Panc1 (cell line): ENCODE measurements around the gene SPATC1L. TPM values are rescaled to one million over a fixed set of nuclear protein-coding genes. Genes with fewer than 3 reads are reported as not detected.

Experiments used
- ATAC-seq: fragments of 200-7000 bp; cut with Tn5 transposase; 2 replicates; pipeline ENCODE4 v1.9.1; 2020; ENCODE audit warnings: mild to moderate bottlenecking, moderate library complexity
- BruUV-seq: library from RNA; stranded (reverse); fragments of 400-500 nt; replicated peaks from 2 replicates; lab custom pipeline; 2021; lab: Mats Ljungman, UMichigan
- CTCF ChIA-PET: fragments of 300-600 bp; sonication (Branson Sonifier 250); formaldehyde crosslinking; loops from one replicate; lab custom pipeline; 2022; ENCODE audit warnings: antibody characterized with exemption; lab: Charles Lee
- POLR2A ChIA-PET: fragments of 300-600 bp; sonication (Branson Sonifier 250); formaldehyde crosslinking; loops from one replicate; lab custom pipeline; 2022; ENCODE audit warnings: antibody characterized with exemption; lab: Charles Lee
- DNase-seq: peaks from one replicate; pipeline ENCODE4 v3.0.0-alpha.2; 2010; ENCODE audit warnings: low read depth, low spot score
- H3K27ac ChIP-seq: 2 replicates; pipeline ENCODE4 v1.5.1; 2011; ENCODE audit warnings: mild to moderate bottlenecking, low read length, inconsistent platforms
- H3K27me3 ChIP-seq: fragments of 200-500 bp; sonication (Bioruptor generic); 2 replicates; pipeline ENCODE4 v1.6.0; 2014; ENCODE audit warnings: low read length, inconsistent platforms; ENCODE audit not compliant: control insufficient read depth, insufficient read depth
- H3K36me3 ChIP-seq: fragments of 200-500 bp; sonication (Bioruptor generic); 2 replicates; pipeline ENCODE4 v1.5.1; 2014; ENCODE audit warnings: inconsistent platforms, mild to moderate bottlenecking, low read length, moderate library complexity; ENCODE audit not compliant: control insufficient read depth, insufficient read depth
- H3K4me1 ChIP-seq: 2 replicates; pipeline ENCODE4 v1.5.1; 2011; ENCODE audit warnings: inconsistent platforms, mild to moderate bottlenecking, low read length, moderate library complexity; ENCODE audit not compliant: control insufficient read depth, insufficient read depth
- H3K4me3 ChIP-seq, 2 experiments: 2 replicates each; pipeline ENCODE4 v1.5.1; 2011 to 2012; ENCODE audit warnings: low read depth in 2 of 2, low read length in 2 of 2, mild to moderate bottlenecking in 2 of 2, inconsistent platforms in 1 of 2, moderate library complexity in 1 of 2
- H3K9me3 ChIP-seq: fragments of 200-500 bp; sonication (Bioruptor generic); 2 replicates; pipeline ENCODE4 v1.5.1; 2014; ENCODE audit warnings: low read depth, mild to moderate bottlenecking, inconsistent platforms, low read length, moderate library complexity; ENCODE audit not compliant: control insufficient read depth, insufficient read depth
- POLR2AphosphoS5 ChIP-seq: IDR thresholded peaks from 2 replicates; pipeline ENCODE4 v1.6.1; 2012; ENCODE audit warnings: mild to moderate bottlenecking, low read depth, low read length, moderate library complexity
- SIN3A ChIP-seq: IDR thresholded peaks from 2 replicates; pipeline ENCODE4 v1.6.1; 2012; ENCODE audit warnings: low read depth, mild to moderate bottlenecking, low read length, moderate library complexity, borderline replicate concordance; ENCODE audit not compliant: insufficient read depth
- TCF7L2 ChIP-seq: IDR thresholded peaks from 2 replicates; pipeline ENCODE4 v1.6.1; 2011; ENCODE audit warnings: mild to moderate bottlenecking, low read depth, low read length, inconsistent platforms
- in situ Hi-C: cut with HindIII; loops from 2 replicates; pipeline ENCODE4 v1.10.0; 2016; ENCODE audit warnings: low sequenced_read_pairs, low pct_unique_long_range_greater_than_20kb
- intact Hi-C: fragments of 100-400 bp; cut with micrococcal nuclease; formaldehyde crosslinking; loops from one replicate; pipeline ENCODE4 v1.10.0; 2022; ENCODE audit not compliant: unreplicated experiment
- total RNA-seq: library from RNA; stranded (reverse); gene quantifications from one replicate; pipeline ENCODE4 v1.2.1, GENCODE V29; 2021; ENCODE audit not compliant: unreplicated experiment
- TF ChIP-seq, protein P1 (sequence below), 2 experiments: IDR thresholded peaks; 2 replicates each; pipeline ENCODE4 v1.6.1; 2011 to 2012; ENCODE audit warnings: low read depth in 2 of 2, control low read depth in 1 of 2, low read length in 1 of 2, mild to moderate bottlenecking in 1 of 2, moderate library complexity in 1 of 2; ENCODE audit not compliant: insufficient read depth in 1 of 2
- TF ChIP-seq, protein P2 (sequence below): fragments of 450-650 bp; IDR thresholded peaks from 2 replicates; pipeline ENCODE4 v1.5.1; 2017; ENCODE audit warnings: mild to moderate bottlenecking

SPATC1L gene
- total RNA-seq, 1 experiment from 2014 or later, result 0.26 TPM

DNA sequence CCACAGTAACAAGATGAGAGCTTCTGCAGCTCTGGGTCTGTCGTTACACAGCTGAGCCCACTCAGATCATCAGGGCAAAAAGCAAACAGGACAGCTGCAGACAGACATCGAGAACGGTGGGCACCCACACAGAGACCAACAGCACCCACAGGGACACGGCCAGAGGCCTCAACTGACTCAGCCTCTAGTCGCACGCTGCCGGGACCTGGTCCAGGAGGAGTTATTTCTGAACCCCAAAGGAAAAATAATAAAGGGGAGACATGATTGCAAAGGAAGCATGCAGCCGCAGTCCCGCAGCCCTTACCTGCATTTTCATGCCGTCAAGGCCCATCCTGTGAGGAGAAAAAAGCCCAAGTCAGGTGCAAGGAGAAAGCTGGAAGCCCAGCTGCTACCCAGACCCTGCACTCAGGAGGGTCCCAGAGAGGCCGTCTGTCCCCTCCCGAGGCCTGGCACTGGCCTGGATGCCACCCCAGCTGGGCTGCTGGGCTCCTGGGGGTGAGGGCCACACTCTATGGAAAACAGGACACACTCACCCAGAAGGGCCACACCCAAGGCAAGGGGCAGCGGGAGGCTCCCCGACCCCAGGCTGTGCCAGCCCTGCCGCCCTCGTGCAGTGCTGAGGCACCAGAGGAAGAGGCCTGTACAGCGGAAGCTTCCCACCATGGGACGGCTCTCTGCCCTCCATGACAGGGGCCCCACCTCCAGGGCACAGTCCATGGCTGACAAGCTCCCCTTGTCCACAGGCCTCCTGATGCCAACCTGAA is 28.6 kb upstream of the SPATC1L start:
- Histone ChIP-seq H3K27me3 (no peaks in the 10 kb centered on the region), H3K9me3 (no peaks in the 10 kb centered on the region), H3K36me3 (no peaks in the 10 kb centered on the region), H3K4me3 (no peak overlapping the region), H3K27ac (no peak overlapping the region), H3K4me1 (no peaks in the 10 kb centered on the region)
- intact Hi-C loops, result no loop called here
- BruUV-seq, result no TSS peak
- CTCF ChIA-PET, result interaction anchor here (2.0 kb wide), 1 partner anchor 69 kb away, joined by 4 read pairs; no protein-coding TSS in a partner anchor
- in situ Hi-C loops, result no loop called here
- DNase-seq (no peak), ATAC-seq (no peak)
- TF ChIP-seq SIN3A (no peak), TCF7L2 (no peak), POLR2AphosphoS5 (no peak)
- TF ChIP-seq, protein P1, sequence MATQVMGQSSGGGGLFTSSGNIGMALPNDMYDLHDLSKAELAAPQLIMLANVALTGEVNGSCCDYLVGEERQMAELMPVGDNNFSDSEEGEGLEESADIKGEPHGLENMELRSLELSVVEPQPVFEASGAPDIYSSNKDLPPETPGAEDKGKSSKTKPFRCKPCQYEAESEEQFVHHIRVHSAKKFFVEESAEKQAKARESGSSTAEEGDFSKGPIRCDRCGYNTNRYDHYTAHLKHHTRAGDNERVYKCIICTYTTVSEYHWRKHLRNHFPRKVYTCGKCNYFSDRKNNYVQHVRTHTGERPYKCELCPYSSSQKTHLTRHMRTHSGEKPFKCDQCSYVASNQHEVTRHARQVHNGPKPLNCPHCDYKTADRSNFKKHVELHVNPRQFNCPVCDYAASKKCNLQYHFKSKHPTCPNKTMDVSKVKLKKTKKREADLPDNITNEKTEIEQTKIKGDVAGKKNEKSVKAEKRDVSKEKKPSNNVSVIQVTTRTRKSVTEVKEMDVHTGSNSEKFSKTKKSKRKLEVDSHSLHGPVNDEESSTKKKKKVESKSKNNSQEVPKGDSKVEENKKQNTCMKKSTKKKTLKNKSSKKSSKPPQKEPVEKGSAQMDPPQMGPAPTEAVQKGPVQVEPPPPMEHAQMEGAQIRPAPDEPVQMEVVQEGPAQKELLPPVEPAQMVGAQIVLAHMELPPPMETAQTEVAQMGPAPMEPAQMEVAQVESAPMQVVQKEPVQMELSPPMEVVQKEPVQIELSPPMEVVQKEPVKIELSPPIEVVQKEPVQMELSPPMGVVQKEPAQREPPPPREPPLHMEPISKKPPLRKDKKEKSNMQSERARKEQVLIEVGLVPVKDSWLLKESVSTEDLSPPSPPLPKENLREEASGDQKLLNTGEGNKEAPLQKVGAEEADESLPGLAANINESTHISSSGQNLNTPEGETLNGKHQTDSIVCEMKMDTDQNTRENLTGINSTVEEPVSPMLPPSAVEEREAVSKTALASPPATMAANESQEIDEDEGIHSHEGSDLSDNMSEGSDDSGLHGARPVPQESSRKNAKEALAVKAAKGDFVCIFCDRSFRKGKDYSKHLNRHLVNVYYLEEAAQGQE (IDR thresholded peaks at IDR 0.05; ENCODE audit: insufficient read depth in 1 of 2, low read depth in 2 of 2, low read length in 1 of 2), result no peak
- TF ChIP-seq, protein P2, sequence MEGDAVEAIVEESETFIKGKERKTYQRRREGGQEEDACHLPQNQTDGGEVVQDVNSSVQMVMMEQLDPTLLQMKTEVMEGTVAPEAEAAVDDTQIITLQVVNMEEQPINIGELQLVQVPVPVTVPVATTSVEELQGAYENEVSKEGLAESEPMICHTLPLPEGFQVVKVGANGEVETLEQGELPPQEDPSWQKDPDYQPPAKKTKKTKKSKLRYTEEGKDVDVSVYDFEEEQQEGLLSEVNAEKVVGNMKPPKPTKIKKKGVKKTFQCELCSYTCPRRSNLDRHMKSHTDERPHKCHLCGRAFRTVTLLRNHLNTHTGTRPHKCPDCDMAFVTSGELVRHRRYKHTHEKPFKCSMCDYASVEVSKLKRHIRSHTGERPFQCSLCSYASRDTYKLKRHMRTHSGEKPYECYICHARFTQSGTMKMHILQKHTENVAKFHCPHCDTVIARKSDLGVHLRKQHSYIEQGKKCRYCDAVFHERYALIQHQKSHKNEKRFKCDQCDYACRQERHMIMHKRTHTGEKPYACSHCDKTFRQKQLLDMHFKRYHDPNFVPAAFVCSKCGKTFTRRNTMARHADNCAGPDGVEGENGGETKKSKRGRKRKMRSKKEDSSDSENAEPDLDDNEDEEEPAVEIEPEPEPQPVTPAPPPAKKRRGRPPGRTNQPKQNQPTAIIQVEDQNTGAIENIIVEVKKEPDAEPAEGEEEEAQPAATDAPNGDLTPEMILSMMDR, result no peak
- POLR2A ChIA-PET, result no interaction called here

DNA sequence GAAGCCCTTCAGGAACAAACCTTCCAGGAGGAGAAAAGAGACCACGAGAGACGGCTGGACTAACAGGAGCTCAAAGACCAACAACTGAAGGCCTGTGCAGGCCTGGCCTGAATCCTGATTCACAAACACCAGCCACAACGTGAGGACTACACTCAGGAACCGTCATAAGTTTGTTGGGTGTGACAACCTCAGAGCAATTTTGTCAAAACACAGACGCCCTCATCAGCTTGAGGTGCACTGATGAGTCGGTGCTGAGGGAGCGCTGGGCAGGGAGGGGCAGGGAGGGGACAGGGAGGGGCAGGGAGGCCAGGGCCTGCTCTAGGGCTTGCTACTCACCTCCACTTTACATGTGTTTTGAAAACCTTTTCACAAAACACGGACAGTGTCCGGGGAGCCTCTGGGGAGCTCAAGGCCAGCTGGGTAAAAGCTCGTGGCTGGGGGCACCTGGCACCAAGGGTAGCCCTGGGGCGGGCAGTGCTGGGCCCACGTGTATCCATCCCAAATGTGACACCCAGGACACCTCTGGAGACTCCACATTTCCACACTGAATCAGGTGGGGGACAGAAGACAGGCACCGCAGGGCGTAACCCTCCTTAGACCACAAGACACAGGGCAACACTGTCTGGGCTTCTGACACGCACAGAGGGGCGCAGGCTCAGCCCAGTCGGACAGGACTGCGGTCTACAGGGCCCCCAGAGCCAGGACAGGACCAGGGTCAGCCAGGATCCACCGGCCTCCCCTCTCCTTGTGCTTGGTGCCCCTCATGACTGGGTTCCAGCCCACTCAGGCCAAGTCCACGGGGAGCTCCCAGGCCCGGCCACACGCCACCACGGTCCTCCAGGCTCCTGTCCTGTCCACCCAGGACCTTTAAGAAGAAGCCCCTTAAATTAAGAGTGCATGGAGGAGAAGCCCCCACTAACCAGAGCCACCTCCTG is 27.8 kb upstream of the SPATC1L start:
- H3K9me3 ChIP-seq, result no peaks in the 10 kb centered on the region
- CTCF ChIA-PET, result interaction anchor here (2.0 kb wide), 1 partner anchor 69 kb away, joined by 4 read pairs; no protein-coding TSS in a partner anchor

More for the DNA sequence above, 27.8 kb upstream of the SPATC1L start:
- intact Hi-C loops (no loop called here), in situ Hi-C loops (no loop called here)
- POLR2A ChIA-PET, result no interaction called here
- Histone ChIP-seq H3K4me1 (no peaks in the 10 kb centered on the region), H3K36me3 (no peaks in the 10 kb centered on the region), H3K27me3 (no peaks in the 10 kb centered on the region), H3K4me3 (no peak overlapping the region), H3K27ac (no peak overlapping the region)
- ATAC-seq, result no peak
- TF ChIP-seq SIN3A (no peak), POLR2AphosphoS5 (no peak), TCF7L2 (no peak)
- TF ChIP-seq, protein P1 (IDR thresholded peaks at IDR 0.05; ENCODE audit: insufficient read depth in 1 of 2, low read depth in 2 of 2, low read length in 1 of 2), result no peak
- TF ChIP-seq, protein P2, result no peak
- DNase-seq, result no peak
- no TSS peak for BruUV-seq
